HCT116 (cell line): ENCODE results near the gene PCDH10. TPM values are rescaled to one million over a fixed set of nuclear protein-coding genes. Genes with fewer than 3 reads are reported as not detected.

Experiments used
- ATAC-seq: fragments of 200-7000 bp; cut with Tn5 transposase; 2 replicates; pipeline ENCODE4 v1.9.1; 2020; ENCODE audit warnings: mild to moderate bottlenecking, moderate library complexity
- BruUV-seq: library from RNA; stranded (reverse); fragments of 400-500 nt; replicated peaks from 2 replicates; lab custom pipeline; 2021; lab: Mats Ljungman, UMichigan
- CTCF ChIA-PET: fragments of 300-600 bp; sonication (Branson Sonifier 250); formaldehyde crosslinking; loops from one replicate; lab custom pipeline; 2021; ENCODE audit warnings: antibody characterized with exemption; lab: Charles Lee
- POLR2A ChIA-PET: fragments of 300-600, 350-600 bp; sonication (Branson Sonifier 250); formaldehyde crosslinking; loops from one replicate; lab custom pipeline; 2021; ENCODE audit warnings: antibody characterized with exemption; lab: Charles Lee
- RAD21 ChIA-PET, 2 experiments: fragments of 300-600 bp; sonication (Branson Sonifier 250); formaldehyde crosslinking; loops; one replicate each; lab custom pipeline; 2023; ENCODE audit warnings: low total read pairs in 2 of 2; ENCODE audit not compliant: uncharacterized antibody in 2 of 2, unreplicated experiment in 2 of 2, low non-redundant PET in 1 of 2; lab: Charles Lee
- DNase-seq: peaks from one replicate; pipeline ENCODE4 v3.0.0-alpha.2; 2010; ENCODE audit warnings: low read depth, low spot score
- H2AFZ ChIP-seq: fragments of 200-600 bp; shearing (Covaris generic), sonication (generic); 2 replicates; pipeline ENCODE4 v1.6.1; 2017; ENCODE audit warnings: low read depth, mixed run types, mixed read lengths, antibody characterized with exemption, low read length; ENCODE audit not compliant: poor library complexity, severe bottlenecking
- H3K27ac ChIP-seq: 2 replicates; pipeline ENCODE4 v1.5.1; 2012; ENCODE audit warnings: low read depth, low read length
- H3K27me3 ChIP-seq: fragments of 200-600 bp; sonication (generic); 2 replicates; pipeline ENCODE4 v1.6.1; 2016; ENCODE audit warnings: mixed run types, low read length, mixed read lengths; ENCODE audit not compliant: insufficient read depth
- H3K36me3 ChIP-seq, 2 experiments: fragments of 200-500 bp in 1 of 2; fragments of 200-600 bp in 1 of 2; sonication (Bioruptor generic) in 1 of 2; sonication (generic) in 1 of 2; 2 replicates each; pipeline versions ENCODE4 v1.5.1 to v1.6.1; 2014 to 2016; ENCODE audit warnings: low read length in 2 of 2, inconsistent platforms in 1 of 2, mixed read lengths in 1 of 2, mixed run types in 1 of 2; ENCODE audit not compliant: insufficient read depth in 2 of 2, control insufficient read depth in 1 of 2
- H3K4me1 ChIP-seq, 2 experiments: fragments of 200-600 bp in 1 of 2; sonication (generic) in 1 of 2; 2 replicates each; pipeline versions ENCODE4 v1.5.1 to v1.6.1; 2012 to 2017; ENCODE audit warnings: low read length in 2 of 2, inconsistent platforms in 1 of 2, mild to moderate bottlenecking in 1 of 2, mixed read lengths in 1 of 2, mixed run types in 1 of 2, moderate library complexity in 1 of 2; ENCODE audit not compliant: insufficient read depth in 2 of 2, control insufficient read depth in 1 of 2
- H3K4me2 ChIP-seq: fragments of 200-600 bp; sonication (generic); 2 replicates; pipeline ENCODE4 v1.6.1; 2017; ENCODE audit warnings: mixed run types, low read length, mixed read lengths
- H3K4me3 ChIP-seq, 2 experiments: fragments of 200-600 bp in 1 of 2; sonication (generic) in 1 of 2; replicated peaks in 1 of 2; 2 replicates each; pipeline ENCODE4 v1.5.1; 2011 to 2016; ENCODE audit warnings: low read length in 2 of 2, control low read depth in 1 of 2, low read depth in 1 of 2, mild to moderate bottlenecking in 1 of 2, mixed read lengths in 1 of 2, mixed run types in 1 of 2
- H3K79me2 ChIP-seq: fragments of 200-600 bp; sonication (generic); 2 replicates; pipeline ENCODE4 v1.6.1; 2017; ENCODE audit warnings: mild to moderate bottlenecking, mixed run types, low read length, moderate library complexity, mixed read lengths; ENCODE audit not compliant: insufficient read depth
- H3K9ac ChIP-seq: fragments of 200-600 bp; sonication (generic); 2 replicates; pipeline ENCODE4 v1.6.1; 2016; ENCODE audit warnings: low read length, mixed read lengths
- H3K9me2 ChIP-seq: fragments of 200-600 bp; sonication (generic), shearing (Covaris generic); 2 replicates; pipeline ENCODE4 v1.6.1; 2017; ENCODE audit warnings: mixed run types, mild to moderate bottlenecking, moderate library complexity; ENCODE audit not compliant: insufficient read depth
- H3K9me3 ChIP-seq, 2 experiments: fragments of 200-500 bp in 1 of 2; fragments of 200-600 bp in 1 of 2; sonication (Bioruptor generic) in 1 of 2; sonication (generic) in 1 of 2; 2 replicates each; pipeline ENCODE4 v1.6.1; 2014 to 2017; ENCODE audit warnings: low read length in 2 of 2, mixed read lengths in 2 of 2, inconsistent platforms in 1 of 2, low read depth in 1 of 2, mild to moderate bottlenecking in 1 of 2, mixed run types in 1 of 2, moderate library complexity in 1 of 2; ENCODE audit not compliant: control insufficient read depth in 1 of 2, insufficient read depth in 1 of 2
- H4K20me1 ChIP-seq: fragments of 200-600 bp; sonication (generic), shearing (Covaris generic); 2 replicates; pipeline ENCODE4 v1.6.1; 2017; ENCODE audit warnings: mixed run types, mild to moderate bottlenecking, moderate library complexity; ENCODE audit not compliant: insufficient read depth
- ATF3 ChIP-seq: IDR thresholded peaks from 2 replicates; pipeline ENCODE4 v1.6.1; 2012
- CBX3 ChIP-seq: IDR thresholded peaks from 2 replicates; pipeline ENCODE4 v1.6.1; 2012; ENCODE audit warnings: low read depth
- CEBPB ChIP-seq: IDR thresholded peaks from 2 replicates; pipeline ENCODE4 v1.6.1; 2012; ENCODE audit warnings: low read depth
- CTCF ChIP-seq, 3 experiments: fragments of 200-600 bp in 1 of 3; sonication (generic) in 1 of 3; IDR thresholded peaks in 2 of 3; conservative IDR thresholded peaks in 1 of 3; 2 replicates each; pipeline ENCODE4 v1.5.1; 2012 to 2017; ENCODE audit warnings: low read depth in 2 of 3, low read length in 2 of 3, antibody characterized with exemption in 1 of 3, borderline replicate concordance in 1 of 3, control low read depth in 1 of 3, mild to moderate bottlenecking in 1 of 3, mixed read lengths in 1 of 3, mixed run types in 1 of 3, moderate library complexity in 1 of 3; ENCODE audit not compliant: insufficient read depth in 1 of 3
- ELF1 ChIP-seq: IDR thresholded peaks from 2 replicates; pipeline ENCODE4 v1.6.1; 2012; ENCODE audit warnings: low read depth, borderline replicate concordance
- FOSL1 ChIP-seq: IDR thresholded peaks from 2 replicates; pipeline ENCODE4 v1.6.1; 2012; ENCODE audit warnings: low read depth
- JUND ChIP-seq: IDR thresholded peaks from 2 replicates; pipeline ENCODE4 v1.6.1; 2012
- MAX ChIP-seq: IDR thresholded peaks from 2 replicates; pipeline ENCODE4 v1.6.1; 2012
- RAD21 ChIP-seq: IDR thresholded peaks from 2 replicates; pipeline ENCODE4 v1.6.1; 2012; ENCODE audit warnings: low read depth, mild to moderate bottlenecking
- SRF ChIP-seq: IDR thresholded peaks from 2 replicates; pipeline ENCODE4 v1.6.1; 2012; ENCODE audit warnings: low read depth
- YY1 ChIP-seq: IDR thresholded peaks from 2 replicates; pipeline ENCODE4 v1.6.1; 2011; ENCODE audit warnings: low read length, low read depth, moderate library complexity, mild to moderate bottlenecking; ENCODE audit not compliant: insufficient replicate concordance; ENCODE audit errors: extremely low read depth
- ZBTB33 ChIP-seq: IDR thresholded peaks from 2 replicates; pipeline ENCODE4 v1.6.1; 2011; ENCODE audit warnings: mild to moderate bottlenecking, low read length, moderate library complexity; ENCODE audit not compliant: insufficient replicate concordance; ENCODE audit errors: extremely low read depth
- ZNF274 ChIP-seq: fragments of 200-500 bp; sonication (Bioruptor generic); IDR thresholded peaks from 2 replicates; pipeline ENCODE4 v1.6.1; 2014; ENCODE audit warnings: mild to moderate bottlenecking, low read depth, low read length, inconsistent platforms
- intact Hi-C: fragments of 100-400 bp; cut with micrococcal nuclease; formaldehyde crosslinking; loops from 2 replicates; pipeline ENCODE4 v1.10.0; 2022
- total RNA-seq: library from RNA; stranded (reverse); gene quantifications from one replicate; pipeline ENCODE4 v1.2.1, GENCODE V29; 2021; ENCODE audit not compliant: unreplicated experiment

The PCDH10 gene
- total RNA-seq, 1 experiment from 2014 or later: not detected

GRCh38 chr4:133154725-133155124 lies 5.6 kb downstream of the PCDH10 start:
- no peak overlapping the region for H3K4me2 ChIP-seq
- H3K27me3 ChIP-seq: no peaks in the 10 kb centered on the region
- DNase-seq (peak; percentile 23), ATAC-seq (peak; percentile 57)
- no peak overlapping the region for H3K27ac ChIP-seq
- no peak overlapping the region for H3K9ac ChIP-seq
- intact Hi-C loops: loop anchor here (5.0 to 10.0 kb wide), 2 partner anchors 1620 to 1783 kb away; no protein-coding TSS in a partner anchor
- BruUV-seq: no TSS peak
- ChIA-PET CTCF (interaction anchor here (0.7 to 2.1 kb wide), 11 partner anchors 9 to 1778 kb away, joined by 3 to 13 read pairs (median 6); no protein-coding TSS in a partner anchor), RAD21 (no interaction called here), POLR2A (no interaction called here)
- no peaks in the 10 kb centered on the region for H4K20me1 ChIP-seq
- no peak overlapping the region for H3K4me3 ChIP-seq
- H3K9me3 ChIP-seq: no peaks in the 10 kb centered on the region
- no peaks in the 10 kb centered on the region for H3K79me2 ChIP-seq
- no peaks in the 10 kb centered on the region for H3K36me3 ChIP-seq
- H3K4me1 ChIP-seq: no peaks in the 10 kb centered on the region
- no peak for TF ChIP-seq MAX
- TF ChIP-seq CTCF (IDR thresholded peaks at IDR 0.05 in 2 of 3, conservative IDR thresholded peaks at IDR 0.05 in 1 of 3; ENCODE audit: borderline replicate concordance in 1 of 3, insufficient read depth in 1 of 3, low read depth in 2 of 3, low read length in 2 of 3): peak; percentile 23 to 67 (median 62); a peak in 5 of 6 replicates
- peak; percentile 67 for TF ChIP-seq RAD21
- no peak for TF ChIP-seq ZNF274
- no peaks in the 10 kb centered on the region for H3K9me2 ChIP-seq
- no peak overlapping the region for H2AFZ ChIP-seq

- no peak overlapping the region for H3K9ac ChIP-seq
- H3K9me3 ChIP-seq: no peaks in the 10 kb centered on the region
- H3K4me3 ChIP-seq: no peak overlapping the region
- no peak overlapping the region for H3K27ac ChIP-seq
- H3K4me2 ChIP-seq: no peak overlapping the region
- no peak for ATAC-seq
- ChIA-PET RAD21 (no interaction called here), POLR2A (no interaction called here), CTCF (no interaction called here)
- DNase-seq: no peak
- intact Hi-C loops: loop anchor here (5.0 to 10.0 kb wide), 2 partner anchors 1619 to 1781 kb away; no protein-coding TSS in a partner anchor
- H3K9me2 ChIP-seq: no peaks in the 10 kb centered on the region
- H4K20me1 ChIP-seq: no peaks in the 10 kb centered on the region
- no peaks in the 10 kb centered on the region for H3K36me3 ChIP-seq
- no peaks in the 10 kb centered on the region for H3K79me2 ChIP-seq
- no peak overlapping the region for H2AFZ ChIP-seq
- no peaks in the 10 kb centered on the region for H3K27me3 ChIP-seq
- no TSS peak for BruUV-seq
- no peaks in the 10 kb centered on the region for H3K4me1 ChIP-seq
- TF ChIP-seq CTCF (IDR thresholded peaks at IDR 0.05 in 2 of 3, conservative IDR thresholded peaks at IDR 0.05 in 1 of 3; ENCODE audit: borderline replicate concordance in 1 of 3, insufficient read depth in 1 of 3, low read depth in 2 of 3, low read length in 2 of 3): no peak
- TF ChIP-seq ZBTB33: no peak
- no peak for TF ChIP-seq JUND
- TF ChIP-seq SRF: no peak
- TF ChIP-seq ATF3: no peak
- no peak for TF ChIP-seq ELF1
- no peak for TF ChIP-seq FOSL1
- no peak for TF ChIP-seq CBX3
- TF ChIP-seq CEBPB: no peak
- no peak for TF ChIP-seq YY1
Measured at GRCh38 chr4:133156096-133156495, 7.0 kb downstream of the PCDH10 start.
